WERI-Rb-1 (cell line): ENCODE data around the gene SRGAP2C.
"Not testable (repeated sequence)": the region's sequence is repeated elsewhere in the genome, so short reads cannot be mapped to it uniquely, and the experiment has no call there.

Experiments
- DNase-seq: peaks from one replicate; pipeline ENCODE4 v3.0.0-alpha.2; 2020
- H3K27ac ChIP-seq: fragments of 250-450 bp; sonication (Bioruptor Pico); 2 replicates; pipeline ENCODE4 v1.5.1; 2020; ENCODE audit warnings: mild to moderate bottlenecking, moderate library complexity
- H3K27me3 ChIP-seq: fragments of 250-450 bp; sonication (Bioruptor Pico); 2 replicates; pipeline ENCODE4 v1.5.1; 2021; ENCODE audit warnings: mild to moderate bottlenecking, low read depth, moderate library complexity; ENCODE audit not compliant: insufficient read depth, severe bottlenecking
- H3K36me3 ChIP-seq: fragments of 250-450 bp; sonication (Bioruptor Pico); 2 replicates; pipeline ENCODE4 v1.5.1; 2020; ENCODE audit warnings: mild to moderate bottlenecking, moderate library complexity
- H3K4me3 ChIP-seq: 2 replicates; pipeline ENCODE4 v1.5.1; 2011; ENCODE audit warnings: low read depth, mild to moderate bottlenecking, control low read depth, low read length
- H3K9me3 ChIP-seq: fragments of 250-450 bp; sonication (Bioruptor Pico); 2 replicates; pipeline ENCODE4 v1.5.1; 2021; ENCODE audit warnings: mild to moderate bottlenecking, moderate library complexity; ENCODE audit not compliant: severe bottlenecking

The SRGAP2C gene

DNA sequence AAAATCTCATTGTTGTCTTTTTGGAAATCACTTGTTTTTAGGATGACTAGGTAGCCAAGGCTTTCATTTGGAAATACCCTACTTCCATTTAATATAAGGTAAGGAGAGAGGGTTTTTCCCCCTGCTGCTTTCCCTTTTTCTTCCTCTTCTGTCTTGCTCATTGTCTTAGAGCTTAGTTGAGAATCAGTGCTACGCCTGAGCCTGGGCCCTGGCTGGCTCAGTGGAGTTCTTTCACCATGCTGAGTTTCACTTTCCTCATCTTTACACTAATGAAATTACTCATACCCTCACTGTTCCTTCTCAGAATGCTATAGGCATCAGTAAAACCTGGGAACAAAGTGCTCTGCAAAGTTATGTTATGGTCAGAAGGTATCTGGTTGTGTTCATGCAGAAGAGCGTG is 154.8 kb downstream of the SRGAP2C start:
- not testable (repeated sequence) for H3K36me3 ChIP-seq, H3K27ac ChIP-seq, H3K9me3 ChIP-seq, H3K4me3 ChIP-seq, H3K27me3 ChIP-seq, DNase-seq

DNA sequence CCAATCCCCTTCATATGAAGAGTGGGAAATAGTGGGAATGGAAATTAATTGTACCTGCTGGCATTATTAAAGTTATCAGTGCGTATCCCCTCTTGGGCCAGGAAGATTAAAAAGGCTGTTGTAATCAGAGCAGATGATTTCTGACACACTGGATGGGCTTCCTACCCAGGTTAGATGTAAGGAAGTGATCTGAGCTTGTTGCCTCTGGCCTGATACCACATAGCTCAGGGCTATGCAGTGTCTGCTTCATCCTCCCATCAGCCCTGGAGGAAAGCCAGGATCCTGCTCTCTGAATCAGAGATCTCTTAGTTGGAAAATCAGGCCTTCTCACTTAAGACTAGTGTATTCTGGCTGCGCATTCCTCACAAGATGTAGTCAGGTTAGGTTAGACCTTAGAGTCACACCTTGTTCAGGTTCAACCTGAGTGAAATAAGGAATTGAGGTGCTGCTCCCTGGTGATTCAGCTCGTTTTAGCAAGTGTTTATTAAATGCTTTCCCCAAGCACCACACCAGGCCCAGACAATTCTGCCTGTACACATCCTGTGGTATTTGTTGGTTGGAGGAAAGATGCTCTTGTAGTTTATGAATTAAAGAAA is 158.6 kb downstream of the SRGAP2C start:
- not testable (repeated sequence) for H3K9me3 ChIP-seq, H3K27ac ChIP-seq, DNase-seq, H3K27me3 ChIP-seq, H3K4me3 ChIP-seq, H3K36me3 ChIP-seq

DNA sequence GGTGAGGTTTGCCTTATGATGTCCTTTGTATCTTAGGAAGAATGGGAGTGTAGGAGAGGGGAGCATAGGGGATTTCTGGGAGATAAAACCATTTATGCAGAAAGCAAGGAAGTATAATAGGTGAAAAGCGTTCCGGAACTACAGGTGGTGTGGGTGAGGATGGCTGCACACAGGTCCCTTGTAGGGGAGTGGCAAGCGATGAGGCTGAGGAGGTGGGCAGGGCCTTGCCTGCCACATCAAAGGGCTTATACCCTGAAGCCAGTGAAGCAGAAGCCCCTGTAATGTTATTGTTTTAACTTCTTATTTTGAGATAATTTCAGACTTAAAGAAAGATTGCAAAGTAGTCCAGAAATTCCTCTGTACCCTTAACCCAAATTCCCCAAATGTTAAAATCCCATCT is 159.6 kb downstream of the SRGAP2C start:
- H3K36me3 ChIP-seq, H3K27me3 ChIP-seq, H3K27ac ChIP-seq, DNase-seq, H3K9me3 ChIP-seq, H3K4me3 ChIP-seq: not testable (repeated sequence)

DNA sequence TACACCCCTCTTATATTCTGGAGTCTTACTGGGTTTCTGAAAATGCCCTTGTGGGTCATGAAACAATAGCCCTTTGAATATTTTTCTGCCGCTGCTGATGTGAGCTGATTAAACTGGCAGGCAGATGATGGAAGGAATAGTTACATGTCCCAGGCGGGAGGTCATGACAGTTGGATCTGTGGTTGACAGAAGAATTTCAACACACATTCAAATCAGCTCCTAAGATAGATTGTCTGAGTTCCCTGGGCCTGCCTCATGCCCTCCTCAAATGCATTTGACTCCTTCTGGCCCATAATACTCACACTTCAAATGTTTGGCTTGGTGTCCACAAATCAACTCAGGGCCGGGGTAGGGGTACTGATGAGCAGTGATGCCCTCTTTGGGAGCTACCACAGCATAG is 161.9 kb downstream of the SRGAP2C start:
- H3K27ac ChIP-seq, H3K4me3 ChIP-seq, DNase-seq: not testable (repeated sequence)

DNA sequence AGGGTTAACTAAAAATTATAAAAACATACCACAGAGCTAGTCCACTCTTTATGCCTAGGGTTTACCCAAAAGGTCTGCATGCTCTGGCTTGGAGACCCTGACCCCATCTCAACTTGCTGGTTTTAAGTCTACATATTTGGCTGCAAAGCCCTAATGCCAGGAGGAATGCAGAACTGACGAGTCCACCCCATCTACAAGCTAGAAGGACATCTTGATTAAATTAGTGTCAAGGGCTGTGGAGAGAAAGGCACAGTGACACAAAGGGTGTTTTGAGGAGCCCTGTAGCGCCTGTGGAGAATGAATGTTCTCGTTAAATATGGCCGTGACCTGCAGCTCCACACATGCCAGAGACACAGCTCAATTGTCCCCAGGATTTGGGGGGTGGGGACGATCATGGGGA is 162.7 kb downstream of the SRGAP2C start:
- not testable (repeated sequence) for DNase-seq, H3K4me3 ChIP-seq, H3K9me3 ChIP-seq, H3K27me3 ChIP-seq, H3K27ac ChIP-seq, H3K36me3 ChIP-seq

More for the DNA sequence above, 161.9 kb downstream of the SRGAP2C start:
- H3K9me3 ChIP-seq, H3K36me3 ChIP-seq, H3K27me3 ChIP-seq: not testable (repeated sequence)

DNA sequence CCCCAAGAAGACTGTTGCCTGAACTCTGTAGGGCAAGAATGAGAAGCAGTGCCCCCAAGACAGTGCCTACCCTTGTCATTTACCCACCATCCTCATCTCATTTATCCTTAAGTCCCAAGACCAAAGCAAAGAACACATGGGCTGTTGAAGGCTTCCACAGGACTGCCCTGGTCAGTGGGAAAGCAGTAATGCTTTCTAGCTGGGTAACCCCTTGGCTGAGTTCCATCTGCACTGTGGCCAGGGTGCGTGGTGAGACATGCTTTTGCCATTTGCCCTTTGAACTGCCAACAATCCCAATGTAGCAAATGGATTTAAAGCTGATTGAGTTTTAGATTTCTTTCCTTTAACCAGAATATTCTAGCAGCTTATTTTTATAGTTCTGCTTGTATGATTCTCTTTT is 163.3 kb downstream of the SRGAP2C start:
- not testable (repeated sequence) for H3K36me3 ChIP-seq, H3K4me3 ChIP-seq, DNase-seq, H3K9me3 ChIP-seq, H3K27me3 ChIP-seq, H3K27ac ChIP-seq

DNA sequence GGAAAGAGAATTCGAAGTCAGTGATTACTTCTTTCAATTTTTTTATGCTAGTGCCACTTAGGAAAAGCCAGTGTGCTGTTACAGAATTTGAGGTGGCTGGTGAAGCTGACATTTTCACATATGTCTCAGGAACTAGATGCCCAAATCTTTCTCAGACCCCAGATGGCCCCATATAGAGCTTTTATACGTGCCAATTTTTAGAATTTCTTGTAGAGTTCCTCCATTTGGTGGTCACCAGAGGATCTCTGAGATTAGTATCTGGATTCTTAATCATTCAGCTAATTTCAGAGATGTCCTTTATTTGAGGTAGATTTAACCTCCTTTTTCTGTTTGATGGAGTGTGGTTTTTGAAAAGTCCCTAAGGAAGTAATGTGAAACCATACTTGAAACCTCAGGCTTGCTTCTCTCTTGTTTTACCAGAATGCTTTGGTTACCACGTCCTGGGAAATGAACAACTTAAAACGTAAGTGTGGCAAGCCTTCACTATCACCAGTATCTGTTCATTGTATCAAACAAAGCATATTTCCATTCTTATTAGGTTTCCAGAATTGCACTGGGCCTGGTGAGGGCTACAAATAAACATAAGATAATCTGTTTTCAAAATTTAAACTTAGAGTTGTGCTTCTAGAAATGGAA is 164.7 kb downstream of the SRGAP2C start:
- not testable (repeated sequence) for H3K27me3 ChIP-seq, DNase-seq, H3K4me3 ChIP-seq

DNA sequence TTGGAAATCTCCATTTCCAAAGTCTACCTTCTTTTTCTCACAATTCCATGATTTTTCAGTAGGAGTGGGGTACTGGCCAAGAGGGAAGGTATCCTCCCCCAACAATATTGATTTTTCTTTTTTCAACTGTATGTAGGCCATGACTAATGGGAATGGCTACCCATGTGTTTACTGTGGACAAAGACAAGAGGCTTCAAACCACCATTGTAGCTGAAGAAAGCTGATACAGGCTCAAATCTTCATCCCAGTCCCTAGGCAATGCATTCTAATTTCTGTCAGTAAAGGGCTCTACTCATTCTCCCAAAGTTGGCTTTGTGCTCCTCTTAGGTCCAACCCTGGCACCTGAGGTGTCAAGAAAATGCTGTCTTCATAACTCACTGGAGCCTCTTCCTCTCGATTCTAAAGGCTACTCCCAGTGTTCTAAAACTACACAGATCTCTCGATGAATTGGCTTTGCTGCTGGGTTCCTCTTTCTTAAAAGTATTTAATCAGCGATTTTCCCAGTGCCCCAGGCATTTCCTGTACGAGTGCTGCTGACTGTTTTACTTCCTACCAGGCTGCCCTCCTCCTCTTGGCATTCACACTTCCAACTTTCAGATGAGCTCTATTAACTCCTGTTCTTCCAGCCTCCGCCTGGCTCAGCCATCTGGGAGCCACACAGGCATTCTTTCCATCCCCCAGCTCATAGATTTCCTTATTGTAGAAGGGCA is 171.1 kb downstream of the SRGAP2C start:
- not testable (repeated sequence) for H3K36me3 ChIP-seq, H3K4me3 ChIP-seq, H3K27ac ChIP-seq, DNase-seq, H3K9me3 ChIP-seq, H3K27me3 ChIP-seq

More for the DNA sequence above, 164.7 kb downstream of the SRGAP2C start:
- not testable (repeated sequence) for H3K27ac ChIP-seq, H3K9me3 ChIP-seq, H3K36me3 ChIP-seq

DNA sequence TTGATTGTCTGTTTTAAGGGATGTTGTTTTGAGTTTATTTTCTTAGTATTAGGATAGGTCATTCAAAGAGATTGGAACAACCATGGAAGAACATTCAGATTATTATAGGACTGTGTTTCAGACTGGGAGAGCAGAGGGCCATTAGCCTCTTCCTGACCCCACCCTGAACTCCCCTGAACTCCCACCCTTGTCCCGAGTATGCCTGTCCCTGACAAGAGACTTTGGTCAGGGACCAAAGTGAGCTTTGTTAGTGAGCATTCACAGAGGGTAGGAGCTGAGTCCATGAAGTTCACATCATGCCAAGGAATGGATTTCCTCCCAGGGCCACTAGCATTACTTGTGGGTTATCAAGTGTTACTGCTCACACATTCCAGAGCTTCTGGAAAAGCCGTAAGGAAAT is 172.0 kb downstream of the SRGAP2C start:
- H3K27me3 ChIP-seq, H3K36me3 ChIP-seq, DNase-seq, H3K4me3 ChIP-seq, H3K27ac ChIP-seq, H3K9me3 ChIP-seq: not testable (repeated sequence)

DNA sequence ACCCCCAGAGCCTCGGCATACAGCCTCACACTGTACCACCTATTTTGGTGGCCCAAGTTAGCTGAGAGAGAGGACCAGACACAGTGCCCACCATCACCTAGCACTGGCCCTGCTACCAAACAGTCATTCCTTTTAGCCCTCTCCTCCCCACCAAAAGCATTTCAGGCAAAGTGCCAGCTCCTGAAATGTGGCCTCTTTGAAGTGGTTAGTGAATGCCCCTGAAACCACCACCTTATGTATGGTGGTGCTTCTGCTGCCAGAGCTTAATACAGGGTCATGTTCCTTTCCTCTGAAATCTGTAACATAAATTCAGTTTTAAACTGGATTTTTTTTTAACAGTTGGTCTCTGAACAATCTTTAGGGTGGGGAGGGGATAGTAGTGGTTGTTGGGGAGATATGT is 175.8 kb downstream of the SRGAP2C start:
- not testable (repeated sequence) for H3K4me3 ChIP-seq, H3K27ac ChIP-seq, H3K9me3 ChIP-seq, DNase-seq, H3K36me3 ChIP-seq, H3K27me3 ChIP-seq

DNA sequence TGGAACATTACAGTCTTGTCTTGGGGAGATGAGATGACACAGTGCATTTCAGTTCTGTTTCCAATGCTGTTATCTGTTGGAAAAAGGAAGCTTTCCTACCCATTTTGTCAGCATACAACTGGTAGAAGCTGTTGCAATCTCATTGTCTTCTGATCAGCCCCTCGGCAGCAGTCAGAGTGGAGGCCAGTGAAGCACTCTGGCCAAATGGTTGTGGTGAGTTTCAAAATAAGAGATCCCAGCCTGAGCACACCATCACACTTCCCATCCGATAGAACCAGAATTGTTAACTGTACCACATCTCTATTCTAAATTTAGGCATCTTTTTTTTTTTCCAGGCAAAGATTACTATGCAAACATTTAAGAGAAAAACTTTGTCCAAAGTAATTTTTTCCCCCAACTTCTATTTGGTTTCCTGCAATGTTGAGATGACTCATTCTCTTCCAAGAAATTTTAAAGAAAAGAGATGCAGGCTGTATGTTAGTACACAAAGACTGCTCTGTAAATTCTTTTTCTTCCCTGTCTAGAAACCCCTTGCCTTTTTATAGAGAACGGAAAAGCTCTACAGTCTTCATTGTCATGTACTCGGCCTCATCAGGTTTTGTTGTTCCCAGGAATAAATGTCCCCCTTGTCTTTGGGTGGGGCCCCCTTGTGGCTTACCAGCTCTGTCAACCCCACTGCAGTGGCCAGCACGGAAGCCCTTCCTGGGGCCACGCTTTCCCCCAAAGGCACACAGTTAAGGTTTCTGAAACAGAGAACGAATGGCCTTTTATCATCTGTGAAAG is 176.9 kb downstream of the SRGAP2C start:
- not testable (repeated sequence) for H3K27me3 ChIP-seq, H3K36me3 ChIP-seq, H3K4me3 ChIP-seq, H3K9me3 ChIP-seq, H3K27ac ChIP-seq, DNase-seq

DNA sequence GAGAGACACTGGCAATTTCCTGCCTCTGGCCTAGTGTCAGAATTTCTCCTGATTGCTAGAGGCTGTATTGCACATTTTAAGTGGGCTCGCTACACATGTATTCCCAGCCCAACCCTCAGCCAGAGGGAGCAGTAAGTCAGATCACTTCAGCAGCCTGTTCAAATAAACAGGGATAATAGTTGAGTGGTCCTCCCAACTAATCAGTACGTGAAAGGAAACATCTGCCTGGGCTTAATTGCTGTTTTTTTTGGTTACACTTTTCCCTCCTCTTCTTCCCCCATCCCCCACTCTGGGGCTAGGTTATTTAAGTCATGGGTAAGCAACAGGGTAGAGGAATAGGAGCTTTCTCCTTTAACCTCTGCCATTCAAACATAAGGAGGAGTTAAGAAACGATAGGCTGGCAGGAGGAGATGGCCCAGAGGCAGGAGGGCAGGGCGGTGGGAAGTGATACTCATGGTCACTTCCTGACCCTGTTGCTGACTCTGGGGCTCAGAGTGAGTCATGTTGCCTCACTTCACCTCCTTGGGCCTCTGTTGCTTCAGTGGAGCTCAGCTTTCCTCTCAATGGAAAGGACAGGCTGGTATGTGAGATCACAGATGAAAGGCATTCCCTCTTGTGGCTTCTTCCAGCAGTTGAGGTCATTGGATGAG is 177.6 kb downstream of the SRGAP2C start:
- not testable (repeated sequence) for H3K27me3 ChIP-seq, H3K4me3 ChIP-seq, H3K9me3 ChIP-seq, H3K36me3 ChIP-seq, H3K27ac ChIP-seq, DNase-seq

DNA sequence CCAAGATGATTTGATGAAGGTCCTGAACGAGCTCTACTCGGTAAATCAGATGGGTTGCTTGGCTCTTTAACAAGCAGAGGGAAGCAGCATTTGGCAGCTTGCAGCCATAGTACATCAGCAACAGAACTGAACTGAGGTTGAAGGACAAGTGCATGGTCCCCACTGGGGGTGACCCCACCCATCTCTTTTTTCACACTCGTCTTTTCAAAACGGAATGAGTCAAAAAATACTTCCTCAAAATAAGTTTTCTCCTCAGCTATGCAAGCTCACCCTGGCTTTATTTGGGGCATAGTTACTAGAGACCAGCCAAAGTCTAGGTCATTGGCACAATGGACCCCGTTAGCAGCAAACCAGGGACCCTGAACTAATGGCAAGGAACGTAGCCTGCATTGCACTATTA is 180.5 kb downstream of the SRGAP2C start:
- not testable (repeated sequence) for DNase-seq, H3K9me3 ChIP-seq, H3K36me3 ChIP-seq, H3K27me3 ChIP-seq, H3K27ac ChIP-seq, H3K4me3 ChIP-seq

DNA sequence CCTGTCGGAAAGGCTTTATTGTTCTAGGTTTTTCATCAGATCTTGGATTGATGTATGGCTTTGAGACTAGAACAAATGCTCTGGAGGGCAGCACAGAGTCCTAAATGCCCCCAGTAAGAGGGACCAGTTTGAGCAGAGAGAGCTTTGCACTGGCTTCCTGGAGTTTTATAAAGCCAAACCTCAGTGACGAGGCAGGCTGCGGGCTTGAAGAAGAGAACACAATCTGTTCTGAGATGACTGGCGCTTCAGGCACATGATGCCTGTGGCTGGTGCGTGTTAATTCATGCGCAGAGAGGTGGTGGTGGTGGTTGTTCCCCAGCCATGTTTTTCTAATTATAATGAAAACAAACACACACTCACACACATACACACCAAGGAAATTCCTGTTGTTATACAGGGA is 180.9 kb downstream of the SRGAP2C start:
- not testable (repeated sequence) for H3K27me3 ChIP-seq, H3K9me3 ChIP-seq, H3K4me3 ChIP-seq, DNase-seq, H3K36me3 ChIP-seq, H3K27ac ChIP-seq
